ENCODE results near the gene NPPB.

GRCh38 chr1:11874258-11874562, 15.5 kb upstream of the NPPB start:
- TF ChIP-seq POLR2A (IDR thresholded peaks at IDR 0.05; ENCODE audit: low read depth, low read length) (no peak), PAX5 (IDR thresholded peaks at IDR 0.05; ENCODE audit: insufficient read depth, low read length, severe bottlenecking) (no peak), TAF1 (IDR thresholded peaks at IDR 0.05; ENCODE audit: low read depth, low read length) (no peak), POLR2AphosphoS5 (IDR thresholded peaks at IDR 0.05; ENCODE audit: low read depth, low read length) (no peak)
